Adrenal gland (tissue), 5 donors: Measurements from ENCODE around the gene TAF12.

Experiments used
- CTCF ChIP-seq, 6 experiments: fragments of 450-650 bp in 4 of 6; fragments of 200-600 bp in 2 of 6; sonication (generic) in 1 of 6; IDR thresholded peaks; 1 replicate in 5 of 6; 2 replicates in 1 of 6; pipeline versions ENCODE4 v1.5.1 to v1.8.0; 2016 to 2021; ENCODE audit warnings: antibody characterized with exemption in 6 of 6, mild to moderate bottlenecking in 2 of 6, moderate library complexity in 1 of 6
- POLR2A ChIP-seq, 2 donors: fragments of 450-650 bp; IDR thresholded peaks; one replicate each; pipeline ENCODE4 v1.6.1; 2017; ENCODE audit warnings: antibody characterized with exemption in 2 of 2, mild to moderate bottlenecking in 2 of 2, moderate library complexity in 1 of 2
- donor health status: DM: no; HTN: no; CAD: no.

GRCh38 chr1:28682840-28683239, 40.0 kb upstream of the TAF12 start:
- no peak for TF ChIP-seq CTCF (IDR thresholded peaks at IDR 0.05)
- no peak for TF ChIP-seq POLR2A (IDR thresholded peaks at IDR 0.05)
